ENCODE results near the gene SUDS3.

- TF ChIP-seq CTCF (IDR thresholded peaks at IDR 0.05) (no peak), POLR2A (IDR thresholded peaks at IDR 0.05) (no peak)
Measured at GRCh38 chr12:118420673-118421072, 44.3 kb downstream of the SUDS3 start.

Data from adrenal gland (tissue), 5 donors.